OCI-LY7 (cell line): Measurements from ENCODE around the gene TLR7.

Experiments
- CTCF ChIP-seq: fragments of 200-600 bp; sonication (generic); conservative IDR thresholded peaks from 2 replicates; pipeline ENCODE4 v1.5.1; 2014; ENCODE audit warnings: mild to moderate bottlenecking, antibody characterized with exemption, low read length, moderate library complexity, mixed read lengths
- EZH2phosphoT487 ChIP-seq: fragments of 200-600 bp; sonication (generic); IDR thresholded peaks from 2 replicates; pipeline ENCODE4 v1.6.1; 2018; ENCODE audit warnings: low read depth, borderline replicate concordance, mild to moderate bottlenecking, mixed run types, antibody characterized with exemption, low read length, moderate library complexity, mixed read lengths

GRCh38 chrX:12919620-12920019 is 52.7 kb downstream of the TLR7 start:
- no peak for TF ChIP-seq CTCF
- TF ChIP-seq EZH2phosphoT487 = no peak
